ENCODE results near the gene NOXO1.
"Not testable (repeated sequence)": the region's sequence is repeated elsewhere in the genome, so short reads cannot be mapped to it uniquely, and the experiment has no call there.

Gene NOXO1

DNA sequence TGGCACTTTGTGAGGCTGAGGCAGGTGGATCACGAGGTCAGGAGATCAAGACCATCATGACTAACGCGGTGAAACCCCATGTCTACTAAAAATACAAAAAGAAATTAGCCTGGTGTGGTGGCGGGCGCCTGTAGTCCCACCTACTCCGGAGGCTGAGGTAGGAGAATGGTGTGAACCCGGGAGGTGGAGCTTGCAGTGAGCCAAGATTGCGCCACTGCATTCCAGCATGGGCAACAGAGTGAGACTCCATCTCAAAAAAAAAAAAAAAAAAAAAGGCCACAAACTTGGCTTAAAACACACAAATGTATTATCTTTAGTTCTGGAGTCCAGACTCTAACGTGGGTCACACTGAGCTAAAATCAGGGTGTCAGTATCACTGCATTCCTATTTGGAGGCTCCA, 30.5 kb upstream of the NOXO1 start:
- not testable (repeated sequence) for DNase-seq (ENCODE audit: low read depth, low spot score)

DNA sequence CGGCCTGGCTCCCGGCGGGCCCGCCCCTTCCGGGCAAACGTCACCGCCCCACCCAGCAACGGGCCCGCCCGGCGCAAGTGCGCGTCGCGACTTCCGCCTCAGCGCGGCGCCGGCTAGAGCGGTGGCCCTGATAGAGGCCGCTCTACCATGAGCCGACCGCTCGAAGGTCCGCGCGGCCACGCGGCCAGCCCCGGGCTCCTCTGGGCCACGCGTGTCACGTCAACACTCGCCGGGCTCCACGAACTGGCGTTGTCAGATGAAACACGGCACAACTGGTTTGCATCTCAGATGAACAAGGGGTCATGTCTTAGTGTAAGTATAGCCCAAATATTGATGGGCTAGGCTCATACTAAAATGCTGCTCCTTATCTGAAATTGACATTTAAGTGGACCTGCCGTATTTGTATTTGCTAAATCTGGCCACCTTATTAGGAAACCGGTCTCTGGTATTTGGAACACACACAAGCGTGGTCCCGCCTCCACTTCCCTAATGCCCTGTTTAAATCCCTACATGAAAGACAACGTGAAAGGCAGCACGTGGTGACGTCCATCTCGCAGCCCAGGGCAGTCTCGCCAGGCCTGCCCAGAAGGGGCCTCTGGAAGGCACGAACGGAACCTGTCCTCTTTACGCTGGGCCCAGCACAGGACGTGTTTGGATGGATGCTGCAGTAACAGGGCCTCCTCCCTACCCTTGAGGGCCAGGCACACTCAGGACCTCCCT, 28.7 kb upstream of the NOXO1 start, which contains the start of gene ZNF598:
TSS of gene ZNF598 (minus strand) at position 31 of the 720 bp plus-strand sequence.
- DNase-seq (ENCODE audit: low read depth, low spot score): peak; percentile 51

DNA sequence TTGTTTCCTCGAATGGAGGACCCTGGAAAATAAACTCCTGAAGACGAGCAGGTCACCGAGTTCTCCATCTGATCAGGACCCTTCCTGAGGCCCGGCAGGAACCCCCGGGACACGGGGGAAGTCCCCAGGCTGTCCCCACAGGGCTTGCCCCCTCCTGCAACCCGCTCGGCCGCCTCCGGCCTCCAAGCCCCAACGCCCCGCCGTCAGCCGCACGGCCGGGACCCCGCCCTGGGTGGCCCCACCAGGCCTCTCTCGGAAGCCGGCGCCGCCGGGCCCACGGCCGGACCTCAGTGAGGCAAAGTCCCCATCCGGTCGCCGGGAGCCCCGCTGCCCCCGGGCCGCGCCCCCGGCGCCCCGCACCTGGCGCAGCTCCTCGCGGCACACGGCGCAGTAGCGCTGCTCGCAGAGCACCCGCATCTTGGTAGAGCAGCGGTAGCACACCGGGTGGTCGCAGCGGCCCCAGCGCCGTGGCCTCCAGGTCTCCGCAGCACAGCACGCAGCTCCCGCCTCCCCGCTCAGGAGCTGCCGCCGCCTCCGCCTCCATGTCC, 28.0 kb upstream of the NOXO1 start:
- DNase-seq (ENCODE audit: low read depth, low spot score): no peak

GRCh38 chr16:2008631-2009163, 27.4 kb upstream of the NOXO1 start:
- no peak for DNase-seq (ENCODE audit: low read depth, low spot score)

DNA sequence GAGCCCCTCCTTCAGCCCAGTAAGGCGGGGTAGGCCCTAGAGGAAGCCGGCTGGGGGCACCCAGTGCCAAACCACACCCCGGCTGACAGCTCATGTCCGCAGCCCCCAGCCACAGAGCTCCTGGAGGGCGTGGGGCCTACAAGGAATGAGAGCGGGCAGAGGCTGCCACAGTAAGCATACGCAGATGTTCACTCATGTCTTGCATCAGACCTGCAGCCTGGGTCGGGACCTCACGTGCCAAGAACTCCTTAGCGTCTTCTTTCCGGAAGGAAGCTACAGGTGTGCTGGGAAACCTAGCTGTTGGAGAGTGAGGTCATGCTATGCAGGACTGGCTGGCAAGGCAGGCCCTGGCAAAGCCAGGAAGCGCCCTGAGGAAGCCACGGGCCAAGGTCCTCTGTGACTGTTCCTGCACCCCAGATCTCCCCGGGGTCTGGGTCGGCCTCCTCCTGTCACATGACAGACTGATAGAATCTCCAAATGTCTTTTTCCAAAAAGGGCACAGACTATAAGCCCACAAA, 26.8 kb upstream of the NOXO1 start:
- no peak for DNase-seq (ENCODE audit: low read depth, low spot score)

DNA sequence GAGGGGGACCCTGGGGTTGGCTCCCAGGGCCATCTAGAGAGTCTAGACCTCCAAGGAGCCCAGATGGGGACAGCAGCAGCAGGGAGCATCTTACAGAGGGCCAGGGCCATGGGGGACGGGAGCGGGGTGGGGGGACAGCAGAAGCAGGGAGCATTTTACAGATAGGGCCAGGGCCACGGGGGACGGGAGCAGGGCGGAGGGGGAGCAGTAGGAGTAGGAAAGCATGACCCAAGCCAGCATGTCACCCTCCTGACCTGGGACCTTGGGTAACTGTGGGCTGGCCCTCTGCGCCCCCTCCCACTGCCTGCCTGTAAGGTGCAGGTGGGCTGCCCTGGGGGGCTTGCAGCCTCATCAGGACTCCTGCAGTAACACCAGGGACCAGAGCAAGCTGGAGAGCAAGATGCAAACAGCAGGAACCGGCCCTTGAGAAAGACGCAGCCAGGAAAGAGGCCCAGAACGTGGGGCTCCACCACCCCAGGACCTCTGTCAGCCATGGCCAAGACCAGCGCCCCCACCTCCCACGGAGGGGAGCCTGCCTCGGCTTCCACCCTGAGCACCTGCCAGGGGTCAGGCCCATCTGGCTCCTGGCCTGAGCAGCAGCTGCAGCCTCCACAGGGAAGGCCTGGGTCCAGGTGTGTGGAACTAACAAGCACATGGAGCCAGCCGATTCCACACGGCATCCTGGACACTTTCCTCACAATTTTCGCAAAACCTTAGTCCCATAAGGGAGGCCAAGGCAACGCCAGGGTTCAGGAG, 26.0 kb upstream of the NOXO1 start:
- DNase-seq (ENCODE audit: low read depth, low spot score): no peak

GRCh38 chr16:2006317-2006716, 25.0 kb upstream of the NOXO1 start:
- no peak for DNase-seq (ENCODE audit: low read depth, low spot score)

DNA sequence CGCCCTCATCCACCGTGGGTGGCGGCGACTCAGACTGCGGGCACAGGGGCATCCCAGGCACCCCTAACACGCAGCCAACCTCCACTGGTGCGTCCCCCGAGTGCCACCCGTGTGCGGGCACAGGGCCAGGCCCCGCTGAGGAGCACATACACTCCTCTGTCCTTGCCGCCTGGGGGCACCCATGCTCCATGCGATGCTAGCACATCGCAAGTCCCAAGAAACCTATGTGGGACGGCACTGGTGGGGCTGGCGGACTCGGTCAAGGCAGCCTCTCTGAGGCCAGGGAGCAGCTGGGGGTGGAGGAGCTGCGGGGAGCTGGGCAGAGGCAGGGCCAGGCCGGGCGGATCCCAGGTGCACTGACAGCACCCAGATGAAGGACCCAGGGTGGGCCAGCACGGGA, 24.4 kb upstream of the NOXO1 start:
- no peak for DNase-seq (ENCODE audit: low read depth, low spot score)

GRCh38 chr16:2004795-2005517, 23.7 kb upstream of the NOXO1 start:
- DNase-seq (ENCODE audit: low read depth, low spot score): no peak

DNA sequence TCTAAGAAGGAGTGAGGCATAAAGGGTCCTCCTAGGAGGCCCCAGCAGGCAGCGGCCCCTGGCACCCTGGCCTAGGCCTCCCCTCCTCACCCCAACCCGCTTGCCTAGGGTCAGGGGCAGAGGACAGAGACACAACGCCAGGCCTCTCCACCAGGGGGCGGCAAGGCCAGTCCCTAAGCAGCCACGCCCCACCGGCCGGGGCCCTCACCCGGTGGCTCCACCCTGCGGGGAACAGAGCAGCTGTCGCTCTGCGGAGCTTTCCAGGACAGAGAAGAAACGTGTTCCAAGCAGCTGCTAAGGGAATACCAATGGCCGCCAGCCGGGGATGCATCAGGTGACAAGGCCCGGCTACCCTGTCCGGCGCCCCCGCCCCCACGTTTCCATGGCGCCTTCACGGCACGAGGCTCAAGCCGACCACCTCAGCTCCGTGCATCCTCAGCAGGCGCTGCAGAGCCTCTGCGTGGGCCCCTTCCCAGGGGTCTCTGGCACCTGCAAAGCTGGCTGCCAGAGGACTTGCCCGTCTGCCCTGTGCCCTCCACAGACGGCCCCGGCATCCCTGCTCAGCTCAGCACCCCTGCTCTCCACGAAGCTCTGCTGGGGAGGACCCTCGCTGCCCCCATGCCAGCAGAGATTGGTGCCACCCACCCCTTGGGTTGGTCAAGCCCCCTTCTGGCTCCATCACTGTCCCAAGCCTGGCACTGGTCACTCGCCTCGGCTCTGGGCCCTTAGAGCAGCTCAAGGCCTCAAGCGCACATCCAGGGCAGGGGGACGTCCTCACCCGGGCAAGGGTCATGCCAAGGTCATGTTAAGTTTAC, 22.8 kb upstream of the NOXO1 start:
- peak; percentile 61 for DNase-seq (ENCODE audit: low read depth, low spot score)

DNA sequence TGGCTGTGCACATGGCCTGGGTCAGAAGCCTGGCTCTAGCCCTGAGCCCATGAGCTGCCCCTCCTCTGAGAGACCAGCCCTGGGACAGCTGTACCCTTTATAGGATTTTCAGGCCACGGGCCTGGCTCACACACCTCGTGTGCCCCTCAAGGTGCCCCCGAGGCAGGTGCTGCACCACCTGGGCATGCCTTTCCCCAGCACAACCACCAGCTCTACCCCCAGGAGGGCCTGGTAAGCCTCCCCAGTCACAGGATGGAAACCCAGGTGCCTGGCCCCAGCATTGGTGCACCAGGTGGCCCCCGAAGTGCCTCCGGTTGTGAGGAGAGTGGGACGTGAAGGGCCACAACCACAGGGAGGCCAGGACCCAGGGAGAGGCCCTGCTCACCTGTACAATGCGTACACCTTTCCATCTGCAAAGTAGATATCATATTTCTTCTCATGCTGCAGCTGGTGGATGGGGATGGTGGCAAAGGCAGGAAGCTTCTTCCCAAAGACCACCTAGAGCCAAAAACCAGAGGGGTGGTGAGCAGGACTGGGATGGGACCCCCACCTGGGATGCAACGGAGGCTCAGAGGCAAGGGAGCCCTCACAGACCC, 22.1 kb upstream of the NOXO1 start:
- DNase-seq (ENCODE audit: low read depth, low spot score): no peak

- DNase-seq (ENCODE audit: low read depth, low spot score): no peak
Observed at GRCh38 chr16:2002406-2003230, 21.3 kb upstream of the NOXO1 start.

GRCh38 chr16:2001456-2002355, 20.4 kb upstream of the NOXO1 start:
- no peak for DNase-seq (ENCODE audit: low read depth, low spot score)

DNA sequence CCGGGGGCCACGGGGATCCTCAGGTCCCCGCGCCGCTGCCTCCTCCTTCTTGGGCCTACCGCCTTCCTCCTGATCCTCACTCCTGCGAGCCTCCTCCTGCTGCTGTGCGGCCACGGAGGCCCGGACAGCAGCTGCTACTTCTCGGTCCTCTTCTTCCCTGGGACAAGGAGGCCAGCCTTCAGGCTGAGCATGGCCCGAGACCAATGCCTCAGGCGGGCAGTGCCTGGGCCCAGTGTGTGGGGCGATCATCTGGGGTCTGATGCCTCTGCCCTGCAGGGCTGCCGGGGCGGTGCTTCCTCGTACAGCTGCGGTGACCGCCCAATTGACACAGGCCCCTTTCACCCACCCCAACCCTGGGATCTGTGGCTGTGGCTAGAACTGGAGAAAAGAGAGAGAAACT, 19.8 kb upstream of the NOXO1 start:
- no peak for DNase-seq (ENCODE audit: low read depth, low spot score)

DNA sequence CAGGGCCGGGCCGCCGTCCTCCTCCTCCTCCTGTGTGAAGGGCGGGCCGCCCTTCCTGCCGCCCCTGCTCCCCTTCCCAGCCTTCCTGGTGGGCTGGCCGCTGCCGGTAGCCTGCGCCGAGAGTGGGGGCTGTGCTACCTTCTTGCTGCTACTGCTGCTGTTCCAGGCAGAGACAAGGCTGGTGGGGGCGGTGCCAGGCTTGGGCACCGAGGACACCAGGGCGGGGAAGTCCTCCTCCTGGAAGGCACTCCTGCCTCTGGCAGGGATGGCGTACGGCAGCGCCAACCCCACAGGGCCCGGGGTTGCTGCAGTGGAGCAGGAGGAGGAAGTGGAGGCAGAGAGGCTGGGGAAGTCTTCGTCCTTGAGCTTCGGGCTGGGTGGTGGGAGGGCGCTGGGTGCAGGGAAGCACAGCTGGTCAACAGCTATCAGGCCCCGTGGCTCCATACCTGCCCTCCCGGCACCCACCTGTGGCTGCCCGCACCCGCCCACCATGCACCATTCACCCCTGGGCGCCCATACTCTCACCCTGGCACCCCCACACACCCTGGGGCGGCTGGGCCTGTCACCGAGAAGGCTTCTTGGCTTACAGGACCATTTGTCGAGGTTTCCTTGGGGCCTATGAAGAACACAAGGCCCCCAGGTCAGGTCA, 18.7 kb upstream of the NOXO1 start:
- DNase-seq (ENCODE audit: low read depth, low spot score): no peak

- no peak for DNase-seq (ENCODE audit: low read depth, low spot score)
Observed at GRCh38 chr16:1998852-1999801, 17.9 kb upstream of the NOXO1 start.

DNA sequence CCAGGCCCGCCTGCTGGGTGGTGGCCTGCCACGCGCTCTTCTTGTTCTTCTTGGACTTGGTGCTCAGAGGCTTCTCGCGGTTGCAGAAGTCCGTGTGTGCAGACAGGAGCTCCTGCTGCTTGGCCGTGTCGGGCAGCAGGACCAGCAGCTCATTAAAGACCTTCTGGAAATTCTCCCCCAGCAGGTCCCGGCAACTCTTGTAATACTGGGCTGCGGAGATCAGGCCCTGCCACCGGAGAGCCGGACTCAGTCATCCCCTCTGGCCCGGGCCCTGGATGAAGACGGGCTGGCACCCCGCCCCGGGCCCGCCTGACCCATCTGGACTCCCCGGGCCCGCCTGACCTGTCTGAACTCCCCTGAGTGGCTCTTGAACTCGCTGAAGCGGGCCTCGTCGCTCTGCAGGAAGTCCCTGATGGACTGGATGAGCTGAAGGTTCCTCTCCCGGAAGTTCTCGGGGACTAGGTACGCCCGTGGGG, 17.1 kb upstream of the NOXO1 start:
- DNase-seq (ENCODE audit: low read depth, low spot score): no peak
